Activated CD8-positive, alpha-beta T cell treated with anti-CD3 and anti-CD28 coated beads for 36 hours (primary cell): ENCODE data around the gene LGALS1. TPM values are rescaled to one million over a fixed set of nuclear protein-coding genes. Genes with fewer than 3 reads are reported as not detected.

Experiments used
- ATAC-seq: fragments of 200-7000 bp; cut with Tn5 transposase; one replicate; pipeline ENCODE4 v1.10.0; 2021; ENCODE audit warnings: mild to moderate bottlenecking, moderate library complexity
- CTCF ChIA-PET: fragments of 350-600 bp; sonication (Branson Sonifier 250); formaldehyde crosslinking; loops from one replicate; lab custom pipeline; 2021; ENCODE audit warnings: antibody characterized with exemption; lab: Charles Lee
- POLR2A ChIA-PET: fragments of 350-600 bp; sonication (Branson Sonifier 250); formaldehyde crosslinking; loops from one replicate; lab custom pipeline; 2021; ENCODE audit warnings: antibody characterized with exemption; lab: Charles Lee
- DNase-seq: peaks from one replicate; pipeline ENCODE4 v3.0.0-alpha.2; 2020
- H3K27ac Mint-ChIP-seq: one replicate; pipeline ENCODE4 v1.8.0; 2021; ENCODE audit warnings: mild to moderate bottlenecking, mixed read lengths
- H3K27me3 Mint-ChIP-seq: one replicate; pipeline ENCODE4 v1.8.0; 2021; ENCODE audit warnings: mixed read lengths
- H3K36me3 Mint-ChIP-seq: one replicate; pipeline ENCODE4 v1.8.0; 2021; ENCODE audit warnings: low read depth, mixed read lengths
- H3K4me1 Mint-ChIP-seq: one replicate; pipeline ENCODE4 v1.8.0; 2021; ENCODE audit warnings: low read depth, mixed read lengths
- H3K4me3 Mint-ChIP-seq: one replicate; pipeline ENCODE4 v1.8.0; 2021; ENCODE audit warnings: mild to moderate bottlenecking, moderate library complexity, mixed read lengths
- H3K9me3 Mint-ChIP-seq: one replicate; pipeline ENCODE4 v1.8.0; 2021; ENCODE audit warnings: mixed read lengths
- CTCF ChIP-seq: fragments of 200-600 bp; IDR thresholded peaks from one replicate; pipeline ENCODE4 v1.8.0; 2022; ENCODE audit warnings: antibody characterized with exemption, mild to moderate bottlenecking
- intact Hi-C: fragments of 100-400 bp; cut with micrococcal nuclease; formaldehyde crosslinking; loops from one replicate; pipeline ENCODE4 v1.10.0; 2022
- total RNA-seq, 2 experiments: library from RNA; stranded (reverse); gene quantifications; one replicate each; pipeline ENCODE4 v1.2.3, GENCODE V29; 2021

LGALS1 gene
- total RNA-seq, 2 experiments from 2014 or later: 247 to 261 TPM

- Mint-ChIP-seq H3K27me3 (no peaks in the 10 kb centered on the region), H3K4me1 (peaks cover 30% of the 10 kb centered on the region), H3K9me3 (no peaks in the 10 kb centered on the region), H3K36me3 (peaks cover 28% of the 10 kb centered on the region), H3K4me3 (no peak overlapping the region), H3K27ac (no peak overlapping the region)
- ChIA-PET CTCF (interaction anchor here (2.7 to 68.1 kb wide), 2 partner anchors 17 to 39 kb away, joined by 16 to 1770 read pairs; partner anchors contain the start of genes GGA1 and SH3BP1), POLR2A (interaction anchor here (1.0 to 1.6 kb wide), 2 partner anchors 12 to 27 kb away, joined by 3 read pairs; no protein-coding TSS in a partner anchor)
- no peak for ATAC-seq
- no peak for DNase-seq
- no peak for TF ChIP-seq CTCF
- intact Hi-C loops: no loop called here
These were observed 11.0 kb upstream of the LGALS1 start for GRCh38 chr22:37664249-37665101.

GRCh38 chr22:37665487-37665886 is 9.9 kb upstream of the LGALS1 start:
- Mint-ChIP-seq H3K9me3 (no peaks in the 10 kb centered on the region), H3K4me3 (no peak overlapping the region), H3K4me1 (peaks cover 23% of the 10 kb centered on the region), H3K27ac (no peak overlapping the region), H3K27me3 (no peaks in the 10 kb centered on the region), H3K36me3 (peaks cover 30% of the 10 kb centered on the region)
- POLR2A ChIA-PET: interaction anchor here (1.1 kb wide), 1 partner anchor 28 kb away, joined by 3 read pairs; no protein-coding TSS in a partner anchor
- intact Hi-C loops: no loop called here
- CTCF ChIA-PET: interaction anchor here (68.1 kb wide), 1 partner anchor 40 kb away, joined by 1770 read pairs; the partner anchor contains the start of genes GGA1 and SH3BP1
- ATAC-seq (no peak), DNase-seq (no peak)
- no peak for TF ChIP-seq CTCF

GRCh38 chr22:37669586-37669985 is 5.8 kb upstream of the LGALS1 start:
- POLR2A ChIA-PET: interaction anchor here (8.2 kb wide), 1 partner anchor 11 kb away, joined by 49 read pairs; the partner anchor contains the start of gene PDXP
- no peak for TF ChIP-seq CTCF
- ATAC-seq: peak; percentile 37

GRCh38 chr22:37672206-37672919 is 3.1 kb upstream of the LGALS1 start:
- H3K4me1 Mint-ChIP-seq: peaks cover 58% of the 10 kb centered on the region
- no peak for ATAC-seq
- H3K27me3 Mint-ChIP-seq: no peaks in the 10 kb centered on the region
- POLR2A ChIA-PET: interaction anchor here (0.9 to 8.2 kb wide), 9 partner anchors 10 to 63 kb away, joined by 3 to 49 read pairs (median 6); partner anchors contain the start of genes NOL12 and PDXP
- peak overlapping the region; percentile 14 for H3K4me3 Mint-ChIP-seq
- no peaks in the 10 kb centered on the region for H3K9me3 Mint-ChIP-seq
- no peak for TF ChIP-seq CTCF
- H3K36me3 Mint-ChIP-seq: peaks cover 3% of the 10 kb centered on the region
- peak overlapping the region; percentile 55 for H3K27ac Mint-ChIP-seq
- intact Hi-C loops: loop anchor here (2.0 kb wide), 1 partner anchor 14 kb away; the partner anchor contains the start of gene PDXP
- CTCF ChIA-PET: interaction anchor here (0.8 to 68.1 kb wide), 5 partner anchors 9 to 69 kb away, joined by 4 to 1770 read pairs (median 17); partner anchors contain the start of genes GGA1, NOL12 and SH3BP1
- DNase-seq: peak; percentile 28

More at GRCh38 chr22:37669586-37669985, 5.8 kb upstream of the LGALS1 start:
- H3K4me3 Mint-ChIP-seq: no peak overlapping the region
- CTCF ChIA-PET: interaction anchor here (1.7 to 68.1 kb wide), 3 partner anchors 8 to 44 kb away, joined by 5 to 1770 read pairs (median 17); partner anchors contain the start of genes GGA1 and SH3BP1
- intact Hi-C loops: no loop called here
- H3K27me3 Mint-ChIP-seq: no peaks in the 10 kb centered on the region
- H3K36me3 Mint-ChIP-seq: peaks cover 18% of the 10 kb centered on the region
- H3K4me1 Mint-ChIP-seq: peaks cover 36% of the 10 kb centered on the region
- no peaks in the 10 kb centered on the region for H3K9me3 Mint-ChIP-seq
- H3K27ac Mint-ChIP-seq: no peak overlapping the region
- DNase-seq: no peak
